Bronchial epithelial cell (primary cell): ENCODE results near the gene POU2AF3. TPM values are rescaled to one million over a fixed set of nuclear protein-coding genes. Genes with fewer than 3 reads are reported as not detected.

ENCODE experiments used
- DNase-seq: peaks from one replicate; pipeline ENCODE4 v3.0.0-alpha.2; 2010; ENCODE audit warnings: low read depth
- FAIRE-seq: peaks from 2 replicates; lab custom pipeline; 2011; peaks lifted over from hg19 to GRCh38; lab: Jason Lieb, UNC
- H3K27me3 ChIP-seq: 2 replicates; pipeline ENCODE4 v1.5.1; 2011; ENCODE audit warnings: low read length; ENCODE audit not compliant: control insufficient read depth, insufficient read depth
- H3K36me3 ChIP-seq: 2 replicates; pipeline ENCODE4 v1.5.1; 2011; ENCODE audit warnings: low read length; ENCODE audit not compliant: control insufficient read depth, insufficient read depth
- H3K4me3 ChIP-seq: 2 replicates; pipeline ENCODE4 v1.5.1; 2011; ENCODE audit warnings: mild to moderate bottlenecking, low read depth, low read length, control low read depth
- total RNA-seq: library from RNA; depleted of rRNA; stranded (reverse); fragments of >200 nt; gene quantifications from 2 replicates; pipeline ENCODE4 v1.2.1, GENCODE V29; 2014
- TF ChIP-seq, protein P1 (sequence below): IDR thresholded peaks from 2 replicates; pipeline ENCODE4 v1.5.1; 2011; ENCODE audit warnings: mild to moderate bottlenecking, moderate library complexity, low read length, control low read depth, inconsistent platforms; ENCODE audit not compliant: insufficient read depth, severe bottlenecking

The POU2AF3 gene
- total RNA-seq, 1 donor from 2014 or later, result not detected

DNA sequence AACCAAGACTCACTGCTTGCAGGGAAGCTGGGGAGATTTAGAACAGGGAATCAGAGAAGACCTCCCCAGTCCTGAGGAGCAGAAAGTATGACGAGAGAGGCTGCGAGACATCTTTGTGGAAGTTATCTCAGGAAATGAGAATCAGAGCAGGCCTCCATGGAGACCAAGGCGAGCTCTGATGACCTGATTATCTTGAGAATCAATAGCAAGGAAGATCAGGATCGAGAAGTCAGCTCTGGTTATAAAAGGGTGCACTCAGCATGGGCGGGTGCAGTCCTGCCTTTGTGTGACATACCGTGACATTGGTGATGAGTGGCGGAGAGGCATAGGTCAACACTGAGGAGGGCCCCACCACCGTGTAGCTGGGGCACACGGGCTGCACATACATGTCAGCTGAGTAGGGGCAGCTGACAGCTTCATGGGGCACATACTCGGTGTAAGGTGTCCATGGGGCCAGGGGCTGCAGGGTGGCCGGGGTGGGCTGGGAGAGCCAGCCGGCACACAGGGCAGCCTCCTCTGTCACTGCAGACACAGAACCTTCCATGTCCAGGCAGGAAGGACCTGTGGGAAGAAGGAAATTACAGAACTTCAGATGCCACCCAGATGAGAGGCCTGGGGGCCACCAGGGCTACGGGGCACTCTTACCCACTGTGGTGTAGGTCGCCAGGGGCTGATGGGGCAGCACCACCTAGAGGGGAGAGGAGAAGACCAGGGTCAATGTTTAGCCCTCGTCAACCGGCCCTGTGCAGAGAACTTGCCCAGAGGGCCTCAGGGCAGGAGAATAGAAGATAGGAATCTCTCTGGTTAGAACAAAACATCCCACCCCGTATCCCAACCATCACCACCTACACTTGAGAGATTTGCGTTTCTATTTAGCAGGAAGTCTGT, 59.0 kb downstream of the POU2AF3 start:
- no peak for DNase-seq
- TF ChIP-seq, protein P1, sequence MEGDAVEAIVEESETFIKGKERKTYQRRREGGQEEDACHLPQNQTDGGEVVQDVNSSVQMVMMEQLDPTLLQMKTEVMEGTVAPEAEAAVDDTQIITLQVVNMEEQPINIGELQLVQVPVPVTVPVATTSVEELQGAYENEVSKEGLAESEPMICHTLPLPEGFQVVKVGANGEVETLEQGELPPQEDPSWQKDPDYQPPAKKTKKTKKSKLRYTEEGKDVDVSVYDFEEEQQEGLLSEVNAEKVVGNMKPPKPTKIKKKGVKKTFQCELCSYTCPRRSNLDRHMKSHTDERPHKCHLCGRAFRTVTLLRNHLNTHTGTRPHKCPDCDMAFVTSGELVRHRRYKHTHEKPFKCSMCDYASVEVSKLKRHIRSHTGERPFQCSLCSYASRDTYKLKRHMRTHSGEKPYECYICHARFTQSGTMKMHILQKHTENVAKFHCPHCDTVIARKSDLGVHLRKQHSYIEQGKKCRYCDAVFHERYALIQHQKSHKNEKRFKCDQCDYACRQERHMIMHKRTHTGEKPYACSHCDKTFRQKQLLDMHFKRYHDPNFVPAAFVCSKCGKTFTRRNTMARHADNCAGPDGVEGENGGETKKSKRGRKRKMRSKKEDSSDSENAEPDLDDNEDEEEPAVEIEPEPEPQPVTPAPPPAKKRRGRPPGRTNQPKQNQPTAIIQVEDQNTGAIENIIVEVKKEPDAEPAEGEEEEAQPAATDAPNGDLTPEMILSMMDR, result no peak
- Histone ChIP-seq H3K4me3 (no peak overlapping the region), H3K27me3 (no peaks in the 10 kb centered on the region), H3K36me3 (no peaks in the 10 kb centered on the region)
- FAIRE-seq, result no peak

Other genes starting within 250 kb of the POU2AF3 start
- not detected in 2 replicates for gene POU2AF2, start 52.8 kb upstream of the POU2AF3 start, total RNA-seq
- not detected in 2 replicates for gene POU2AF1, start 80.7 kb downstream of the POU2AF3 start, total RNA-seq
- 0.26 and 0.51 TPM in 2 replicates for gene BTG4, start 213.8 kb downstream of the POU2AF3 start, total RNA-seq
- gene HOATZ, start 216.2 kb downstream of the POU2AF3 start, total RNA-seq, result not detected in 2 replicates
- gene LAYN, start 242.2 kb downstream of the POU2AF3 start, total RNA-seq, result 5.3 and 6.9 TPM in 2 replicates